Measurements from ENCODE around the gene MMUT.
"Not testable (repeated sequence)": the region's sequence is repeated elsewhere in the genome, so short reads cannot be mapped to it uniquely, and the experiment has no call there.

The MMUT gene

GRCh38 chr6:49462927-49463611, at the start of gene MMUT, which contains the start of gene CENPQ:
MMUT (minus strand) TSS chr6:49463253; CDS start chr6:49459466, 3,787 bp downstream.
CENPQ (plus strand) TSS chr6:49463370; CDS start chr6:49470177, 6,807 bp downstream.
- peak; percentile 93 for DNase-seq

GRCh38 chr6:49509342-49509741, 46.3 kb upstream of the MMUT start:
- no peak for DNase-seq

- DNase-seq, result no peak
These were observed 43.6 kb upstream of the MMUT start for GRCh38 chr6:49506569-49507111.

GRCh38 chr6:49504666-49505065, 41.6 kb upstream of the MMUT start:
- DNase-seq, result no peak

DNA sequence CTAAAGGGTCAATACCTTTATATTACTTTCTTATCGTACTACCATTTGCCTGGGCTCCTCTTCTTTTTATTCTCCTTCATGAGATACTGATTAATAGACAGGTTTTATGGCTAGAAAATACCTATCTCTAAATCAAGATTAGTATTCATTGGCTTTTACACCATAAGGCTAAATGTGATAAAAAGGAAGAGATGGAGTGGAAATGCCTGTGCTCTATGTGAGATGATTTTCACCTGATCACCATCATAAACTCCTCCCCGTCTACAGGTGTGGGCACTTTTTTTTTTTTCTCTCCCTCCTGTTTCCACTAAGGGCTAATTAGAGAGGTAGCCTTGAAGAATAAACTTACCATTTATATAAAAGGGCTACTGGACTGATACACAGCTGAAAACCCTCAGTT, 36.6 kb upstream of the MMUT start, which contains the start of gene GLYATL3:
Gene GLYATL3, plus strand, starts transcription at position 301 of the 400 bp plus-strand sequence. CDS start 12,068 bp downstream, outside the sequence.
- no peak for DNase-seq

DNA sequence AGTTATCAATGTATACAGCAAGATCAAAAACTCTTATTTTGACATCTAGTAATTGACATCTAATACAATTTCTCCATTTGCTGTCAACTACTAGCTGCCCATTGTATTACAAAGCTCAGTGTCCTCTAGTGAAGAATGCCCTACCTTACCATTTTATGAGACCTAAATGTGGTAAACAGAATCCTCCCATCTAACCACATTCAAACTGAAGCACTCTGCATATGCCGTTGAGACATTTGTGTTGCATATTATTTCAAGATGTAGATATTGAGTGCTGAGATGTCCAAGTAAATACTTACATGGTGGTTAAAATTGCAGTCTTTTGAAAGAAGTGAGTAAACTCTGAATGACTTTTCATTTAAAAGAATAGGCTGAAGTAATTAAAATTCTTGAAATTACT, 36.1 kb upstream of the MMUT start:
- DNase-seq, result no peak

DNA sequence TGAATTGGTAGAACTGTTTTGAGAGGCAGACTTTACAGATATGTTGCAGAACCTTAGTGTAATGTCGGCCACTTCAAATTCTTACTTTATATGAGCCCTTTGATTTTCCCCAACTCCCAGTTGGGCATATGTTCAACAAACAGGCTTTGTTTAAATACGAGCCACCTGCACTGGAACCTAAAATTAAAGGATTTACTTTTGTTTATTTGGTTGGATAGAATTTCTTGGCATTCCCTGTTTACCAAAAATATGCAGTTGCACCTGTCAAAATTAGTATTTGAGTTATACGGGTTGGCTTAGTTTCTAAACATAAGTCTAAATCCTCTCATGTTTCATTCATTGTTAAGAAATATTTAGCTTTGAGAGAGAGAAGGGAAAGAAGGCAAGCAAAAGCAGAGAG, 34.3 kb upstream of the MMUT start:
- DNase-seq, result no peak

GRCh38 chr6:49490633-49491032, 27.6 kb upstream of the MMUT start:
- DNase-seq, result no peak

DNA sequence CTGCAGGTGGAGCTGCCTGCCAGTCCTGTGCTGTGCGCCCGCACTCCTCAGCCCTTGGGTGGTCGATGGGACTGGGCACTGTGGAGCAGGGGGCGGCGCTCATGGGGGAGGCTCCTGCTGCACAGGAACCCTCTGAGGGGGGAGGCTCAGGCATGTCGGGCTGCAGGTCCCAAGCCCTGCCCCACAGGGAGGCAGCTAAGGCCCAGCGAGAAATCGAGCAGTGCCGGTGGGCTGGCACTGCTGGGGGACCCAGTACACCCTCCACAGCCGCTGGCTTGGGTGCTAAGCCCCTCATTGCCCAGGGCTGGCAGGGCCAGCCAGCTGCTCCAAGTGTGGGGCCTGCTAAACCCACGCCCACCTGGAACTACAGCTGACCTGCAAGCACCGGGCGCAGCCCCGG, 20.3 kb upstream of the MMUT start:
- DNase-seq, result not testable (repeated sequence)

GRCh38 chr6:49481846-49482245, 18.8 kb upstream of the MMUT start:
- DNase-seq, result not testable (repeated sequence)

- DNase-seq, result no peak
These were observed 16.4 kb upstream of the MMUT start for GRCh38 chr6:49479308-49479970.

DNA sequence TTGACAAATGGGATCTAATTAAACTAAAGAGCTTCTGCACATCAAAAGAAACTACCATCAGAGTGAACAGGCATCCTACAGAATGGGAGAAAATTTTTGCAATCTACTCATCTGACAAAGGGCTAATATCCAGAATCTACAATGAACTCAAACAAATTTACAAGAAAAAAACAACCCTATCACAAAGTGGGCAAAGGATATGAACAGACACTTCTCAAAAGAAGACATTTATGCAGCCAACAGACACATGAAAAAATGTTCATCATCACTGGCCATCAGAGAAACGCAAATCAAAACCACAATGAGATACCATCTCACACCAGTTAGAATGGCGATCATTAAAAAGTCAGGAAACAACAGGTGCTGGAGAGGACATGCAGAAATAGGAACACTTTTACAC, 13.5 kb upstream of the MMUT start:
- DNase-seq, result not testable (repeated sequence)

GRCh38 chr6:49468042-49468441, 5.0 kb upstream of the MMUT start:
- DNase-seq, result no peak

- DNase-seq, result no peak
These were observed 1.6 kb upstream of the MMUT start for GRCh38 chr6:49464691-49465090.

GRCh38 chr6:49463612-49463967, 537 bp upstream of the MMUT start:
- DNase-seq, result no peak

DNA sequence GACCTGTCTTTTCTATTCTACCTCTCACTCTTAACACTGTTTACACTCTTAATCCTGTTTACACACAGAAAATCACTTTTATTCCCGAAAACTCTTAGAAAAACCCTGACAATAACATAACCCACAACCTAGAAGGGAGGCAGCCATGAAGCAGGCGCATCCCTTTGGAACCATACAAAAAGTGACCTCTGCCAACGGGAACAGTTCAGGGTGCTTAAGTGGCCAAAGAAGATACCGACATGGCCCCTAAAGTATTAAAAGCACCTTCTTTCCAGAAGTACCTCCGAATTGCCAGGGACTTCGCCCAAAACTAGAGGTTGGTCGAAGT, 490 bp downstream of the MMUT start:
- no peak for DNase-seq

GRCh38 chr6:49462071-49462470, 982 bp downstream of the MMUT start:
- no peak for DNase-seq

DNA sequence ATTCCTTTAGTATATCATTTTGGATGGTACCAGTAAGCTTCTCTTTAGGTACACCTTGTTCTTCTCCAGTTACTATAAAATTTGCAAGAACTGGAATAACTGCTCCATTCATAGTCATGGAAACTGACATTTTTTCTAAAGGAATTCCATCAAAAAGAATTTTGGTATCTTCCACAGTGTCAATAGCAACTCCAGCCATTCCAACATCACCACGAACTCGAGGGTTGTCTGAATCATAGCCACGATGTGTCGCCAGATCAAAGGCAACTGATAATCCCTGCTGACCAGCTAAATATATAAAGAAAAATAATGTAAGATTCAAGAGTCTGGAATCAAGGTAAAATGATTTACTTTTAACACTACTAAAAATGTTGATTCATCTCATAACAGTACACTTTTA, 5.3 kb downstream of the MMUT start:
- DNase-seq, result no peak

GRCh38 chr6:49454787-49455709, 8.0 kb downstream of the MMUT start:
- DNase-seq, result no peak

- DNase-seq, result no peak
These were observed 9.8 kb downstream of the MMUT start for GRCh38 chr6:49453221-49453620.

GRCh38 chr6:49430866-49431265, 32.2 kb downstream of the MMUT start:
- no peak for DNase-seq

DNA sequence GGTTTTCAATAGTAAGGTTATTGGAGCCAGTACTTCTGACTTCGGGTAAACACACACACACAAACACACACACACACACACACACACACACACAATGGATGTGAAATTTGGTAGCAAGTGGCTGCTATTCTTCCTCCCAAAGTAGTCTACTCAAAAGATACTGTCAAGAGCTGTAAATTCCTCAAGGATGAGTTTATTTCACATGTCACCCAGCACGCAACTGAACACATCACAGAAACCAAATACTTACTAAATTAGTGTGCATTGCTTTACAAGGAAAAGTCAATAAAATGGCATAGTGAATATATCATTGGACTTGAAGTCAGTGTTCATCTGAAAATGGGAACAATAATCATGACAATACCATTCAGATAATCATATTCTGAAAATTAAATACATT, 32.9 kb downstream of the MMUT start:
- DNase-seq, result no peak

GRCh38 chr6:49423817-49424216, 39.2 kb downstream of the MMUT start:
- no peak for DNase-seq

Data from stimulated activated CD4-positive, alpha-beta T cell treated with anti-CD3 and anti-CD28 coated beads, Interleukin-15, amount 100 ng/mL, for 24 hours (primary cell).